OCI-M2 (cell line): ENCODE results near the gene B3GALT5.
"Not testable (repeated sequence)": the region's sequence is repeated elsewhere in the genome, so short reads cannot be mapped to it uniquely, and the experiment has no call there.

Experiments
- DNase-seq: peaks from one replicate; lab custom pipeline; 2025; ENCODE audit not compliant: unreplicated experiment; lab: John Stamatoyannopoulos, UW

The B3GALT5 gene

DNA sequence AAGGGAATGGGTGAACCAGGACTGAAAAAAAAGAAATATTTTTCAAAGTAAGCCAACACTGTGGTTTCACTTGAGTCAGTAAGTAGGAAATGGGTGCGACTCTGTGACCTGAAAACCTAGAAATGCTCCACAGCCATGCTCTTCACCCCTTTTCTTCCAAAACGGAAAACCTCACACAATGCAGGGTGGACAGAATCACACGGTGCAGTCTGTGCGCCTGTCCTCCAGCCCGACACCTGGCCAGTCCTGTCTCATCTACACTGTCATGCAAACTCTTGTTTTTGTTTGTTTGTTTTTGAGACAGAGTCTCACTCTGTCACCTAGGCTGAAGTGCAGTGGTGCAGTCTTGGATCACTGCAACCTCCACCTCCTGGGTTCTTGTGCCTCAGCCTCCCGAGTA lies 53.3 kb downstream of the B3GALT5 start:
- DNase-seq = no peak

DNA sequence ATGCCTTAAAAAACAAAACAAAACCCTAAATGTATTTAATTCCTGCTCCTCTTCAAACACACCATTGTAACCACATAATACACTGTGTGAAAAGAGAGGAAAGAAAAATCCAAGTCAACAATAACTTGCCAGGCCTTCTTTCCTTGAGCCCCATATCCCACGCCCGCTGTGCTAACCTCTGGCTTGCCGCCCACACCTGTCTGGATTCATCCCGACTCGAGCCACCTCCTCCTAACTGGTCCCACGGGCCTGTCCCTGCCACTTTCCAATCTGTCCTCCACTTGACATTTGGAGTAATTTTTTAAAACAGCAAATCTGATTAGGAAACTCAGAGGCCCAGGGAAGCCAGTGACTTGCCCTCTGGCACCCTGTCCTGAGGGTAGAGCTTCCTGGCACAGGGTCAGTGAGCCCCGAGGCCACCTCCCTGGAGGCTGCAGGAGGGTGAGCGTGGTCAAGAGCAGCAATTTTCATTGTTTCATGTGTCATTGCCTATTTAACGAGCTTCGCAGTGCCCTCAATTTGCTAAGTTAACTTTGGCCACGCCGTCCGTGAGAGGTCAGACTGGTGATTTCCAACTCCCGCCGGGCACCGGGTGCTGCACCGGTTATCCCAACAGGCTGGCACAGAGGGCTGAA lies 54.1 kb downstream of the B3GALT5 start:
- no peak for DNase-seq

DNA sequence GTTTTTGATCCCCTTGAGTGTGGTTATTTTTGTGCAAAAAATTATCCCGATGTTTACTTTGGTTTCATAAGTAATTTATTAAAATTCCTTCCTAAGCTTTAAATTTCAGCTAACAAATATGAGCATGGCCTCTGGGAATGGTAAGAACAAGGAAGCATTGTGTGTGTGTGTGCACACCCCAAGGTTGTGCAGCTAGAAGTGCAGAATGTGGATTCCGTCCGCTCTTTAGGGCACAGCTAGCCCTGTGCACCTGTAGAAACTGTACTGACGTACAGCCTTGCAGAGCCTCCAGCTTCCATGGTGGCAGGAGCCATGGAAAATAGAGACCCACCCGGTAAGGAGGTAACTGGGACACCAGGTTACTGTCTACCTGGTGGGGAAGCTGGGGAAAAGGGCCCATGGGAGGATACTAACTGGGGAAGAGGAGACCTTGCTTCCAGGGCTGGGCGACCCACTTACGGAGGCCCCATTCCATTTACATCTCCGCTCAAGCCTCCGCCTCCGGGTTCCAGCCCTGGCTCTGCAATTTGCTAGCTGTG lies 54.7 kb downstream of the B3GALT5 start:
- no peak for DNase-seq

DNA sequence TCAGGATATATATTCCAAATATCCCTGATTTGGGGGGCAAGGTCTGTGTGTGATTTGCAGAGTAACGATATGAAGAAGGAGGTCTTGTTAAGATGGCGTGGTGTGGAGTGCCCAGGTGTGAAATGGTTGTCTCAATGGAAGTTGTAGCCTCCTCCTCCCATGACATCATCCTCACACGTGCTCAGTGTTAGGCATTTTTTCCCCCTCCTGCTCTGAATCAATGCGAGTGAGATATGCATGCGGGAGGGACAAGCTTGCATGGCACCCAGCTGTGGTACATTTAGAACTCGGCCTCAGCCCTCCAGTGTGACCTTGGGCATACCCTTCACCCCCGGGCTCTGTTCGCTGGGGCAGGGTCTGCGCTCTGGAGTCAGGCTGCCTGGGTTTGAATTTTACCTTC lies 55.6 kb downstream of the B3GALT5 start:
- DNase-seq = no peak

DNA sequence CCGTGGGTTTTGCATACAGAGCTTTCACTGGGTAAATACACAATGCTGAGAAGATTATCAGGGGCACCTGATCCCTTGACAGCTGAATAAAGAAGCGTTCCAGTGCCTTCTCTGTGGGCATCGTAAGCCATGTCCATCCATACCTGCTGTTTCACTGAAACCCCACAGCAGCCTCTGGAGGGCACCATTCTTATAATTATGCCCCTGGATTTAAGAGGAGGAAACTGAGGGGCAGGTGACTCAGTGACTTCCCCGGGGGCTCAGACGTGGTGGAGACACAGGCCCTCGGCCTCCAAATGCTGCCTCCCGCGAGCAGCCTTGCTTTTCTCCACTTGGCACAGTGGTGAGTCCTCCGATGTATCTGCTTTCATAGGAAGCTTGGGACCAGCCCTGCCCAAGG lies 56.7 kb downstream of the B3GALT5 start:
- DNase-seq = no peak

DNA sequence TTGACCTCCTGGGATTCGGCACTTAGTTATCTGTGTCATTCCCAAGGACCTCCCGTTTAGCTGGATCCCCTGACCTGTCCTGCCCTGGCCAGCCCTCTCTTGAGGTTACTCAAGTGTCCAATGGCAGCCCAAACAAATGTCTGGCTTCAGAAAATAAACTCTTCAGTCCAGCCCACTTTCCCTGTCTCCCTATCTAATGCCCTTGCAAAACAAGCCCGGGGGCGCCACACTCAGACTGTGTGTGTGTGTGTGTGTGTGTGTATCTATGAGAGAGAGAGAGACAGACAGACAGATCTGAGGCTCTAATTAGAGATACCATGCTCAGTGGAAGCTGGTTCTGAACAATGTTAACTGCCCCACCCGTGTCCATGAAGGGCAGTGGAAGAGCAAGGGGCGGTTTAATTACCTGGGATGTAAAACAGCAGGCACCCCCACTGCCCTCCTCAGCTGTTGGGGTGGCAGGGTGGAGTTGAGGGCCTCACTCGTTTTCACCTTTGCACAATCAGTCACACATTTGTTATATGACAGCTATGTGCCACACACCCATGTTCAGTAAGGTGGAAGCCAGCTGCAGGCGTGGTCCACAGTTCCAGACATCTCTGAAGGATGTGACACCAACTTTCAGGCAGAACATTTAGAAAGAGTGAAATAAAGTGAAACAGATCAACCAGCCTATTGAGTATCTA lies 57.4 kb downstream of the B3GALT5 start:
- DNase-seq = no peak

DNA sequence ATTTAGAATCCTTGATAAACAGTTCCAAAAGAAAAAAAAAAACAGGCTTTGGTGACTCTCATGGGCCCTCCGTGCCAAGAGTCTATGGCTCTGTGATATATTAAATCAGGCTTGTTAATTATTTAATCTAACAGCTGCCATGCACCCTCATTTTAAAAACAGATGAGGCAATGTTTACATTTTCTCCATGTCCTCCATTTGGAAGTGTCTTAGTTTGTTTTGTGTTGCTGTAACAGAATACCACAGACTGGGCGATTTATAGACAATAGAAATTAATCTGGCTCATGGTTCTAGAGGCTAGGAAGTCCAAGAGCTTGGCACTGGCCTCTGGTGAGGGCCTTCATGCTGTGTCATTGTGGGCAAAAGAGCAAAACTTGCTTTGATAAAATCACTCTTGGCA lies 58.0 kb downstream of the B3GALT5 start:
- no peak for DNase-seq

DNA sequence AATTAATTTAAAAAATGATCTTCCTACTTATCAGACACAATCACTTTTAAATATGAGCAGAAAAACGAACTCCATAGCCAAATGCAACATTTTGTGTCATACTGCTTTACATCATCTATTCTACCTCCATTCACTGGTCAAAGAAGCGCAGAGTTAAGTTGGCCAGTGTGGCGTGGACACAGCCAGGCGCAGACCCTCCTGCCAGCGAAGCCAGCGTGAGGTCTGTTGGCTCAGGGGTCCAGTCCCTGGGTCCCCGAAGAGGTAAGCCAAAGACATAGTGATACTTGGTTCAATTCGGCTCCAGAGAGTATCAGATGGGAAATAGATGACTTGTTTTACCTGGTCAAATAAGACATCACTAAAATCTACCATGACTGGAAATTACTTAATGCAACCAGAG lies 59.2 kb downstream of the B3GALT5 start:
- DNase-seq = no peak

DNA sequence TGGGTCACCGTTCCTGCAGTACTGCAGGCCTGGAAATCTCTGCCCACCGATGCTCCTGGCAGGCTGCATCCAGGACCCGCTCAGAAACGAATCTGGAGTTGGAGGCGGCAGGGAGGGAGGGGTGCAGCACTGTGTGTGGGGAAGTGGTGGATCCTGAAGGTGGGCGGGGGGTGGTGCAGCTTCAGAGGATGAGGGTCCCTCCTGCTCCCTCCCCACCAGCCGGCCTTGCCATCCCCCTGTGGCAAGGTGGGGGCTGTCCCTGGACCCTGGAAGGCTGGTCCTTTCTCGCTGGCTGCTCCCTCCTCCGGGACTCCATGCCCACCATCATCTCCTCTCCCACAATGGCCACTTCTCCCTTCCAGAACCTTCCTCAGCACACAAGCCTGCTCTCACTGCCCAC lies 60.4 kb downstream of the B3GALT5 start:
- DNase-seq = no peak

DNA sequence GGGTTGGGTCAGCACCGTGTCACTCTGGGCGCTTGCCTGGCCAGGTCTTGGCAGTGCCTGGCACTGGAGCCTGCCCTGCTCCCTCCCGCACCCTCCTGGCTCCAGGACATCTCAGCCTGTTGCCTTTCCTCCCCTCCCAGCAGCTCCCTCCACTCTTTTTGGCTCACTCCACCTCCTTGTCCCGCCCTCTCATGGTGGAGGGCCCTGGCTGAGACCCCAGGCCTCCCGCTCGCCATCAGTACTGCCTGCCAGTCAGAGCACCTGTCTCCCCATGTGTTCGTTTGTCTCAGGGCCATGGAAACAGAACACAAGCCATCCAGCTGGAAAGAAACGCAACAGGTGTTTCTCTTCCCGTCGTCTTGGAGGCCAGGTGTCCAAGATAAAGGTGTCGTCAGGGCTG lies 61.0 kb downstream of the B3GALT5 start:
- no peak for DNase-seq

DNA sequence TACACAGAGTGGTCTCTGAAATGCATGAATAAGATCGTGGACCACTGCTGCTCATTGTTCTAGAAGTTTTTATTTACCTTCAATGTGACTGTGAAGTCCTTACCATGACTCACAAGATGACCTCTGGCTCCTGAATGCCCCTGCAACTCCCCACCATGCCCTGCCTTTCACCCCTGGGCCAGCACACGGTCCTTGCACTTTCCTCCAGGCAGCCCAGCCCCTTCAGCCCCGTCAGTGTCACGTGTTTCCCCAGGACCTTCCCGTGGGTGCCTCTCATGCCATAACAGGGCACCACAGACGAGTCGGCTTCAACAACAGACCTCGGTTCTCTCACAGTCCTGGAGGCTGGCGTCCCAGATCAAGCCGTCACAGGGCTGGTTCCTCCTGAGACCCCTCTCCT lies 62.1 kb downstream of the B3GALT5 start:
- no peak for DNase-seq

DNA sequence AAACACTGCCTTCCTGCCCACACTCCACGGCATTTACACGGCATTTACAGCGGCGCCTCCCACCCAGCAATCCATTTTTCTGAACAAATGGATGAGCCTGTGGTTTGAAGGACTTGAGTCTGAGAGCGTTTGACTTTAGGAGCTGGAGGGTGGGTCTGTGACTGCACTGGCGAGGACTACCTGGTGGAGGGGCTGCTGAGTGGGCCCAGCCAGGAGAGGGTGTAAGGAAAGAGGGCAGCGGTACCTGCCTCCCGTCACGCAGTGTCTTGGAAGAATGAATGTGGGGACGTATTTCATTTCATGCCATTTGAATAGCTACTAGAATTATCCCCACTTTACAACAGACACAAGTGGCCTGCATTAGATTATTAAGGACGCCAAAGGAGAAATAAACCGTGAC lies 62.9 kb downstream of the B3GALT5 start:
- DNase-seq = no peak

DNA sequence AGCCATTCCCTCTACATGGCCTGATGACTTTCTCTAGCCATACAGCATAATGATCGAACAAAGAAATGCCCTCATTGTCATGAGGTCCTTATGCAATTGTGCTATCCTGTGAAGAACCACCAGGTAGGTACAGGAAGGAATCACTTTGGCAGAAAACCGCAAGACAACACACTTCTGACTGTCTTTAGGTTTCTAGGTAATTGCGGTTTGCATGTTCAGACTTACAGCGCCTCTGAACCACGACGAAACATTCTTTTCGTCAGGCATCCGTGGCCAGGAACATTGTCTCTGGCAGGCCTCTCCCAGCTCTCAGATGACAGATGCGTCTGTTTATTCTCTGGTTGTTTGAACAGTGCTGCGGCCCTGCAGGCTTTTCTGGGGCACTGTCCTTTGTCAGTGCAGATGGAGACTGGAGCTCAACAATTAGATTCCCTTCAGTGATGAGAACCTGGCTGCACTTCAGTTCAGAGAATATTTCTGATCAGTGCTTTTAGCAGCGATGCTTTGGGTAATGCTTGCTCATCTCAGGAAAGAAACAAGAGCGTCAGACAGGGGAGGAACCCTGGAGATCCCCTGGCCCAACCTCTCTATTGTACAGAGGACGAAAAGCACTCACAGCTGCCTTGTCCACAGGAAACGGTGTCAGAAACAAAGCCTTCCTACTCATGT lies 63.4 kb downstream of the B3GALT5 start:
- DNase-seq = no peak

DNA sequence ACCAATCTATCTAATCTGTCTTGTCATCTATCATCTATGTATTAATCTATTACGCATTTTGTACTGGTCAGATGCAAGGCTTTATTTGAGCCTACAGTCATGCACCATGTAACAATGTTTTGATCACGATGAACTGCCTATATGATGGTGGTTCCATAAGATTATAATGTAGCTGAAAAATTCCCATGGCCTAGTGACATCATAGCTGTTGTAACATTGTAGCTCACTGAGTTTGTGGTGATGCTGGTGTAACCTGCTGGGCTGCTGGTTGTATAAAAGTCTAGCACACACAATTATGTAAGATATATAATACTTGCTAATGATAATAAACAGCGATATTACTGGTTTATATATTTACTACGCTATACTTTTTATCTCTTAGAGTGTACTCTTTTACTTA lies 67.5 kb downstream of the B3GALT5 start:
- no peak for DNase-seq

DNA sequence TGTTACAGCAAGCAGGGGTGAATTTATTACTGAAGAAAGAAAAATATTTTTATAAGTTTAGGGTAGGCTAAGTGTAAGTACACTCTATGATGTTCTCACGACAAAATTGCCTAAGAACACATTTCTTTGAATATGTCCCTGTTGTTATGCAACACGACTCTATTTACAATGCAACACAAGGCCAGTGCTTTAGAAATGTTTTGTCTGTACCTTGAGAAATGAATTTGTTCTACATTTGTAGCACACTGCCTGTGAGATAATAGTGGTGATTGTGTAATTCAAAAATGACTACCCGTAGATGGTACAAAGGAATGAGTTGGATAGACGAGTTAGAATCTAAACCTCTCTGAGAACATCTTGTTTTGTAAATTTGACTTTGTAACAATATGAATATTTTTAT lies 68.5 kb downstream of the B3GALT5 start:
- no peak for DNase-seq

DNA sequence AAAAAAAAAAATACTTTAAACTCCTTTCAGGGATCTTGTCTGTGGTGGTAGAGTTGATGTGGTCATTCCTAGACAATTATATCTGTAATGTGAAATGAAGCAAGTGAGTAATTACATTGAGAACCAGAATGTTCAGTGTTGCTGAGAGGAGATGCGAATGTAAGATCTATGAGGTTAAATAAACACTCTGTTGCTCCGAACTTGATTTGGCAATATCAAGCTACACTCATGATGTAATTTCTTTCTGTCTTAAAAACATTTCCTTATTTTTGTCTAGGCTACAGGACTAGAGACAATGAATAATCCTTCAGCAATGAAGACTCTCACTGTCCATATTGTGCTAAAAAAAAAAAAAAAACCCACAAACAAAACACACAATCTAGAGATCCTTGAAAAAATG lies 69.1 kb downstream of the B3GALT5 start:
- no peak for DNase-seq

DNA sequence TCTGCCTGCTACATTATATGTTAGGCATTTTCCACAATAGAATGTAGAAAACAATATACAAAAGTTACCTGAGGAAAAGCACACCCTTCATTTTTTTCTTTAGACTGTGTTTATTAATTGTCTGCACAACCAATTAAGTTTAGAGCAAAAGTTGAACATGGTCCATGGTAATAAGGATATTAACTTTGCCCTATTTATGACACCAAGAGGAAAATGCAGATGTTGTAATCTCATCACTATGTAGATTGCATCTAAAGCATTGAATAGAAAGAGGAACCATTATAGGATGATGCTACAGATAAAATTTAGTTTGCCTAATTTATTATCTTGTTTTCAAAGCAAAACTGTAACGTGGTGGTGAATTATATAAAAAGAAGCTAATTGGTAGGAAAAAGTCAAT lies 72.5 kb downstream of the B3GALT5 start:
- DNase-seq = no peak

DNA sequence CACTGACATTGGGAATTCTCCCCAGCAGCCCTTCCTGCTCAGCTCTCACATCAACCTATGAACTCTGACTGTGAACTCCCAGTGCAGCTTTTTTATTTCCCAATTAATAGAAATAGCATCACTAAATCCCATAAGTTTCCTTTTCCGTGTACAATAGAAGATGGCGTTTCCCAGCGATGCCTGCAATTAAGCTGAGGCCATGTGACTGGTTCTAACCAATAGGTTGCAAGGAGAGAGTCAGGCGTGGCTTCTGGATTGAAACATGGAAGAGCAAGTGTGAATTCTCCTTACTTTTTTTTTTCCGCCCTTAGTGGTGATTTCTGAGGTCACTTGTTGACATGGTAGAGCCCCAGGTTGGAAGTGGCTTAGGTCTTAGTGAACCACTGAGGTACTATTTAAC lies 73.3 kb downstream of the B3GALT5 start:
- DNase-seq = no peak

DNA sequence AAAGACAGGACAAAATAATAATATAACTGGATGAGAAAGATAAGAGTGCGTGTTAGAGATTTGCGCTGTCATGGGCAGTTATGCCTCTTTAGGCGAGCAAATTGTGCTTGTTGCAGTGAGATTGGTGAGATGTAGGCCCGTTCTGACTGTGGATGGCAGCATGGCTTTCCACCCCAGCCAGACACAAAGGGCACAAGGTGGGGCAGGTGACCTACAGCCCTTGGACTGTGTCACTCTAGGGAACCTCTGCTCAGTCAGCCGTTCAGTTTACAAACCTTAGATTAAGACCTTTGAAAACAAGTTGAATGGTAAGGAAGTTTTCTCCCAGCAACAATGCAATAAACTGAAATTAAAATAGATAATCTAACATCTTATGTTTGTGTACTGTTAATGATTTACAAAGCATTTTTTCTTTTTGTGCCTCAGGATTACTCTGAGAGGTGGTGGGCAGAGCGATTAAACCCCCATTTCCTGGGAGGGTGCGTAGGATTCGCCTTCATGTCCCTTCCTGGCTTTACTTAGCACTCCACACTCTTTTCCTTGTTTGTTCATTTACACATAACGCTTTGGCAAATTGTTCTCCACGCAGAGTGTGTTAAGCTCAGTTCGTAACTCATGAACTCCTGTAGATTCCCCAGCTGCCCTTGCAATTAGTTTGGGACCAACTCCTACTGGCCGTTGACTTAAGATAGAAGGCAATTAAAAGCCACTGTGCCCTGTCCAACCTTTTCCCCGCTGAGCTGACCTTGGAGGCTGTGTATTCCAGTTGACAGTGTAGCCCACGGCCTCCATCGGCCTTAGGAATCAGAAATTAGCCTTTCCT lies 74.1 kb downstream of the B3GALT5 start:
- no peak for DNase-seq

DNA sequence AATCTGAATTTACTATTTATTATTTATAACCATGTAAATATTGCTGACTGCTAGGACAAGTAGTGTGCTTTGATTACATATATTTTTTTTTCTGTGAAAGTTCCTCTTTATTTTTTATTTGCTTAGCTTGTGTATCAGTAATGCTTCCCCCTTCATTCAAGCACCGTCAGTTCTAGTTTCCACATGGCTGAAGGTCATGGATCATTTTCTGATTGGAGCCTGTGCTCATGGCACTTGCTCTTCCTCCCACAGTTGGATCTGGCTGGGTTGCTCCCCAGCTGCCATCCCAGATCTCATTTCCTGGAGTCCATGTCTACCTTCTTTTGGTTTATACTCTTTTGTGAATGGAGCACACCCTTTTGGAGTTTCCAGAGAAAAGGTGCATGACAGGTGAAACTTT lies 75.3 kb downstream of the B3GALT5 start:
- no peak for DNase-seq

DNA sequence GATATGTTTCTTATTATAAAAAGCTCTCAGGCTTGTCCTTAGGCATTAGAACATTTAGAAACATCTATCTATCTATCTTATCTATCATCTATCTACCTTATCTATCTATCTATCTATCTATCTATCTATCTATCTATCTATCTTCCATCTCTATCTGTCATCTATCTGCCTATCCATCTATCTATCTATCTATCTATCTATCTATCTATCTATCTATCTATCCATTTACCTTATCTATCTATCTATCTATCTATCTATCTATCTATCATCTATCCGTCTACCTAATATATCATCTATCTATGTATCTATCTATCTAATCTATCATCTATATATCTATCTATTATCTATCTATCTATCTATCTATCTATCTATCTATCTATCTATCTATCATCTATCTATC lies 77.1 kb downstream of the B3GALT5 start:
- DNase-seq = not testable (repeated sequence)
